ENCODE data around the gene TAPBPL.
"Not testable (repeated sequence)": the region's sequence is repeated elsewhere in the genome, so short reads cannot be mapped to it uniquely, and the experiment has no call there.

DNA sequence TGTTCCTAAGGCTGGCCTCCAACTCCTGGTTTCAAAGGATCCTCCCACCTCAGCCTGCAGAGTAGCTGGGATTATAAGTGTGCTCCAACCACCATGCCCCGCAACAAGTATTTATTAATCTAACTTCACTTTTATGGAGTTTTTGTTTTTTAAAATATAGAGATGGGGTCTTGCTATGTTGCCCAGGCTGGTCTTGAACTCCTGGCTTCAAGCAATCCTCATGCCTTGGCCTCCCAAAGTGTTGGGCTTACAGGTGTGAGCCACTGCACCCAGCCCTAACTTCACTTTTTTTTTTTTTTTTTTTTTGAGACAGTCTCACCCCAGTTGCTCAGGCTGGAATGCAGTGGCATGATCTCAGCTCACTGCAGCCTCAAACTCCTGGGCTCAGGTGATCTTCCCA lies 38.8 kb downstream of the TAPBPL start:
- TF ChIP-seq, protein P1, sequence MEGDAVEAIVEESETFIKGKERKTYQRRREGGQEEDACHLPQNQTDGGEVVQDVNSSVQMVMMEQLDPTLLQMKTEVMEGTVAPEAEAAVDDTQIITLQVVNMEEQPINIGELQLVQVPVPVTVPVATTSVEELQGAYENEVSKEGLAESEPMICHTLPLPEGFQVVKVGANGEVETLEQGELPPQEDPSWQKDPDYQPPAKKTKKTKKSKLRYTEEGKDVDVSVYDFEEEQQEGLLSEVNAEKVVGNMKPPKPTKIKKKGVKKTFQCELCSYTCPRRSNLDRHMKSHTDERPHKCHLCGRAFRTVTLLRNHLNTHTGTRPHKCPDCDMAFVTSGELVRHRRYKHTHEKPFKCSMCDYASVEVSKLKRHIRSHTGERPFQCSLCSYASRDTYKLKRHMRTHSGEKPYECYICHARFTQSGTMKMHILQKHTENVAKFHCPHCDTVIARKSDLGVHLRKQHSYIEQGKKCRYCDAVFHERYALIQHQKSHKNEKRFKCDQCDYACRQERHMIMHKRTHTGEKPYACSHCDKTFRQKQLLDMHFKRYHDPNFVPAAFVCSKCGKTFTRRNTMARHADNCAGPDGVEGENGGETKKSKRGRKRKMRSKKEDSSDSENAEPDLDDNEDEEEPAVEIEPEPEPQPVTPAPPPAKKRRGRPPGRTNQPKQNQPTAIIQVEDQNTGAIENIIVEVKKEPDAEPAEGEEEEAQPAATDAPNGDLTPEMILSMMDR (IDR thresholded peaks at IDR 0.05; ENCODE audit: low read length) = not testable (repeated sequence)
- TF ChIP-seq EZH2 (IDR thresholded peaks at IDR 0.05; ENCODE audit: borderline replicate concordance, low read length) = not testable (repeated sequence)

Measured in OCI-LY1 (cell line).